ENCODE measurements around the gene SYT1. TPM values are rescaled to one million over a fixed set of nuclear protein-coding genes. Genes with fewer than 3 reads are reported as not detected.

The SYT1 gene
- total RNA-seq, 1 experiment from 2014 or later = not detected

GRCh38 chr12:78887444-78887843 lies 22.9 kb downstream of the SYT1 start:
- no peak for DNase-seq (ENCODE audit: low spot score)
- in situ Hi-C loops (cut with HindIII; ENCODE audit: low sequenced_read_pairs) = no loop called here

- no peak for DNase-seq (ENCODE audit: low spot score)
- in situ Hi-C loops (cut with HindIII; ENCODE audit: low sequenced_read_pairs) = no loop called here
Measured at GRCh38 chr12:78888568-78888967, 24.0 kb downstream of the SYT1 start.

- no peak for DNase-seq (ENCODE audit: low spot score)
- in situ Hi-C loops (cut with HindIII; ENCODE audit: low sequenced_read_pairs) = no loop called here
Measured at GRCh38 chr12:78891646-78892353, 27.2 kb downstream of the SYT1 start.

- in situ Hi-C loops (cut with HindIII; ENCODE audit: low sequenced_read_pairs) = no loop called here
Measured at GRCh38 chr12:78898416-78898815, 33.8 kb downstream of the SYT1 start.

GRCh38 chr12:78914859-78915331 lies 50.3 kb downstream of the SYT1 start:
- in situ Hi-C loops (cut with HindIII; ENCODE audit: low sequenced_read_pairs) = no loop called here
- no peak for DNase-seq (ENCODE audit: low spot score)

More at GRCh38 chr12:78898416-78898815, 33.8 kb downstream of the SYT1 start:
- DNase-seq (ENCODE audit: low spot score) = peak; percentile 97

- no peak for DNase-seq (ENCODE audit: low spot score)
- in situ Hi-C loops (cut with HindIII; ENCODE audit: low sequenced_read_pairs) = no loop called here
Measured at GRCh38 chr12:78916845-78917480, 52.4 kb downstream of the SYT1 start.

- no peak for DNase-seq (ENCODE audit: low spot score)
- in situ Hi-C loops (cut with HindIII; ENCODE audit: low sequenced_read_pairs) = no loop called here
Measured at GRCh38 chr12:78917513-78917912, 52.9 kb downstream of the SYT1 start.

- in situ Hi-C loops (cut with HindIII; ENCODE audit: low sequenced_read_pairs) = no loop called here
- DNase-seq (ENCODE audit: low spot score) = peak; percentile 97
Measured at GRCh38 chr12:78918268-78918667, 53.7 kb downstream of the SYT1 start.

GRCh38 chr12:78928200-78929074 lies 63.9 kb downstream of the SYT1 start:
- DNase-seq (ENCODE audit: low spot score) = no peak
- in situ Hi-C loops (cut with HindIII; ENCODE audit: low sequenced_read_pairs) = no loop called here

GRCh38 chr12:78929075-78929418 lies 64.5 kb downstream of the SYT1 start:
- DNase-seq (ENCODE audit: low spot score) = no peak
- in situ Hi-C loops (cut with HindIII; ENCODE audit: low sequenced_read_pairs) = no loop called here

GRCh38 chr12:78931466-78931990 lies 67.0 kb downstream of the SYT1 start:
- in situ Hi-C loops (cut with HindIII; ENCODE audit: low sequenced_read_pairs) = no loop called here
- peak; percentile 81 for DNase-seq (ENCODE audit: low spot score)

- DNase-seq (ENCODE audit: low spot score) = no peak
- in situ Hi-C loops (cut with HindIII; ENCODE audit: low sequenced_read_pairs) = no loop called here
Measured at GRCh38 chr12:78933014-78933413, 68.4 kb downstream of the SYT1 start.

- in situ Hi-C loops (cut with HindIII; ENCODE audit: low sequenced_read_pairs) = no loop called here
- DNase-seq (ENCODE audit: low spot score) = no peak
Measured at GRCh38 chr12:78938341-78939084, 73.9 kb downstream of the SYT1 start.

- in situ Hi-C loops (cut with HindIII; ENCODE audit: low sequenced_read_pairs) = no loop called here
- DNase-seq (ENCODE audit: low spot score) = no peak
Measured at GRCh38 chr12:78949532-78949931, 85.0 kb downstream of the SYT1 start.

GRCh38 chr12:78951803-78952551 lies 87.4 kb downstream of the SYT1 start:
- in situ Hi-C loops (cut with HindIII; ENCODE audit: low sequenced_read_pairs) = no loop called here
- DNase-seq (ENCODE audit: low spot score) = peak; percentile 88

- in situ Hi-C loops (cut with HindIII; ENCODE audit: low sequenced_read_pairs) = no loop called here
- no peak for DNase-seq (ENCODE audit: low spot score)
Measured at GRCh38 chr12:78952552-78952929, 88.0 kb downstream of the SYT1 start.

GRCh38 chr12:78958941-78959340 lies 94.4 kb downstream of the SYT1 start:
- in situ Hi-C loops (cut with HindIII; ENCODE audit: low sequenced_read_pairs) = no loop called here
- DNase-seq (ENCODE audit: low spot score) = no peak

GRCh38 chr12:78959556-78959955 lies 95.0 kb downstream of the SYT1 start:
- in situ Hi-C loops (cut with HindIII; ENCODE audit: low sequenced_read_pairs) = no loop called here
- DNase-seq (ENCODE audit: low spot score) = peak; percentile 37
